Sigmoid colon (tissue), 4 donors: Measurements from ENCODE around the gene MRPS21.

Experiments used
- CTCF ChIP-seq, 4 experiments: fragments of 450-650 bp in 3 of 4; fragments of 200-600 bp in 1 of 4; IDR thresholded peaks; one replicate each; pipeline ENCODE4 v1.5.1; 2016 to 2019; ENCODE audit warnings: antibody characterized with exemption in 4 of 4, mild to moderate bottlenecking in 3 of 4, moderate library complexity in 2 of 4
- POLR2A ChIP-seq, 2 donors: fragments of 450-650 bp; IDR thresholded peaks; one replicate each; pipeline ENCODE4 v1.6.1; 2016; ENCODE audit warnings: antibody characterized with exemption in 2 of 2, mild to moderate bottlenecking in 2 of 2, moderate library complexity in 2 of 2
- POLR2AphosphoS5 ChIP-seq, 4 donors: sonication (generic); formaldehyde crosslinking; IDR thresholded peaks; one replicate each; pipeline ENCODE4 v1.6.1; 2017; ENCODE audit warnings: antibody characterized with exemption in 4 of 4

- TF ChIP-seq CTCF (IDR thresholded peaks at IDR 0.05) (no peak), POLR2A (IDR thresholded peaks at IDR 0.05) (no peak), POLR2AphosphoS5 (IDR thresholded peaks at IDR 0.05) (no peak)
These were observed 36.9 kb upstream of the MRPS21 start for GRCh38 chr1:150256554-150257341.
